ENCODE data around the gene ZWILCH. TPM values are rescaled to one million over a fixed set of nuclear protein-coding genes. Genes with fewer than 3 reads are reported as not detected.

Gene ZWILCH
- total and polyA plus RNA-seq, 4 donors = 3.2 to 9.9 (median 6.1) TPM

- H3K27me3 ChIP-seq (ENCODE audit: control insufficient read depth in 3 of 3, insufficient read depth in 3 of 3, low read length in 2 of 3) = no peaks in the 10 kb centered on the region
- H3K4me1 ChIP-seq (ENCODE audit: control insufficient read depth in 5 of 5, insufficient read depth in 5 of 5, low read length in 5 of 5) = peaks cover 0 to 9% (median 0%) of the 10 kb centered on the region in 5 donors
- no peaks in the 10 kb centered on the region for H3K9me3 ChIP-seq (ENCODE audit: control insufficient read depth in 4 of 4, insufficient read depth in 3 of 4, low read length in 3 of 4)
- no peak for TF ChIP-seq CTCF (IDR thresholded peaks at IDR 0.05; ENCODE audit: control extremely low read depth, extremely low read depth)
- H3K36me3 ChIP-seq (ENCODE audit: control insufficient read depth in 4 of 4, insufficient read depth in 4 of 4, low read length in 4 of 4) = no peaks in the 10 kb centered on the region
- H3K4me3 ChIP-seq = no peak overlapping the region
- no peak overlapping the region for H3K9ac ChIP-seq (ENCODE audit: insufficient read depth in 1 of 2, low read length in 2 of 2)
- WGBS, 2 donors = 80 to 85% methylated on average over 6 of the region's 6 CpGs
- H3K27ac ChIP-seq (ENCODE audit: low read depth in 1 of 2, low read length in 1 of 2) = no peak overlapping the region
- no peak for DNase-seq
- no peak for ATAC-seq (ENCODE audit: insufficient read depth, low FRiP score)
Observed at GRCh38 chr15:66570842-66571478, 65.8 kb downstream of the ZWILCH start.

- no peaks in the 10 kb centered on the region for H3K27me3 ChIP-seq (ENCODE audit: control insufficient read depth in 3 of 3, insufficient read depth in 3 of 3, low read length in 2 of 3)
- H3K27ac ChIP-seq (ENCODE audit: low read depth in 1 of 2, low read length in 1 of 2) = no peak overlapping the region
- H3K9me3 ChIP-seq (ENCODE audit: control insufficient read depth in 4 of 4, insufficient read depth in 3 of 4, low read length in 3 of 4) = no peaks in the 10 kb centered on the region
- H3K4me3 ChIP-seq = no peak overlapping the region
- peaks cover 0 to 9% (median 0%) of the 10 kb centered on the region in 5 donors for H3K4me1 ChIP-seq (ENCODE audit: control insufficient read depth in 5 of 5, insufficient read depth in 5 of 5, low read length in 5 of 5)
- no peaks in the 10 kb centered on the region for H3K36me3 ChIP-seq (ENCODE audit: control insufficient read depth in 4 of 4, insufficient read depth in 4 of 4, low read length in 4 of 4)
- no peak for TF ChIP-seq CTCF (IDR thresholded peaks at IDR 0.05; ENCODE audit: control extremely low read depth, extremely low read depth)
- DNase-seq (no peak), ATAC-seq (ENCODE audit: insufficient read depth, low FRiP score) (no peak)
- no peak overlapping the region for H3K9ac ChIP-seq (ENCODE audit: insufficient read depth in 1 of 2, low read length in 2 of 2)
- 82 to 94% methylated on average over 4 of the region's 4 CpGs for WGBS, 2 donors
Observed at GRCh38 chr15:66572146-66572545, 67.0 kb downstream of the ZWILCH start.

- Histone ChIP-seq H3K4me1 (ENCODE audit: control insufficient read depth in 5 of 5, insufficient read depth in 5 of 5, low read length in 5 of 5) (peaks cover 0 to 9% (median 0%) of the 10 kb centered on the region in 5 donors), H3K27ac (ENCODE audit: low read depth in 1 of 2, low read length in 1 of 2) (no peak overlapping the region), H3K9me3 (ENCODE audit: control insufficient read depth in 4 of 4, insufficient read depth in 3 of 4, low read length in 3 of 4) (no peaks in the 10 kb centered on the region), H3K4me3 (no peak overlapping the region), H3K36me3 (ENCODE audit: control insufficient read depth in 4 of 4, insufficient read depth in 4 of 4, low read length in 4 of 4) (no peaks in the 10 kb centered on the region), H3K27me3 (ENCODE audit: control insufficient read depth in 3 of 3, insufficient read depth in 3 of 3, low read length in 2 of 3) (no peaks in the 10 kb centered on the region), H3K9ac (ENCODE audit: insufficient read depth in 1 of 2, low read length in 2 of 2) (no peak overlapping the region)
- DNase-seq (no peak), ATAC-seq (ENCODE audit: insufficient read depth, low FRiP score) (no peak)
- 82 to 96% methylated on average over 7 of the region's 7 CpGs for WGBS, 2 donors
- TF ChIP-seq CTCF (IDR thresholded peaks at IDR 0.05; ENCODE audit: control extremely low read depth, extremely low read depth) = no peak
Observed at GRCh38 chr15:66573348-66573718, 68.2 kb downstream of the ZWILCH start.
